DND-41 (cell line): ENCODE results near the gene TFIP11.

Experiments used
- EZH2 ChIP-seq: IDR thresholded peaks from 3 replicates; pipeline ENCODE4 v1.6.1; 2012; ENCODE audit warnings: borderline replicate concordance, low read depth, mild to moderate bottlenecking, moderate library complexity, low read length, inconsistent platforms; ENCODE audit not compliant: severe bottlenecking
- TF ChIP-seq, protein P1 (sequence below): IDR thresholded peaks from 2 replicates; pipeline ENCODE4 v1.5.1; 2012; ENCODE audit warnings: borderline replicate concordance, low read length, moderate library complexity, mild to moderate bottlenecking; ENCODE audit not compliant: poor library complexity, severe bottlenecking; ENCODE audit errors: extremely low read depth

DNA sequence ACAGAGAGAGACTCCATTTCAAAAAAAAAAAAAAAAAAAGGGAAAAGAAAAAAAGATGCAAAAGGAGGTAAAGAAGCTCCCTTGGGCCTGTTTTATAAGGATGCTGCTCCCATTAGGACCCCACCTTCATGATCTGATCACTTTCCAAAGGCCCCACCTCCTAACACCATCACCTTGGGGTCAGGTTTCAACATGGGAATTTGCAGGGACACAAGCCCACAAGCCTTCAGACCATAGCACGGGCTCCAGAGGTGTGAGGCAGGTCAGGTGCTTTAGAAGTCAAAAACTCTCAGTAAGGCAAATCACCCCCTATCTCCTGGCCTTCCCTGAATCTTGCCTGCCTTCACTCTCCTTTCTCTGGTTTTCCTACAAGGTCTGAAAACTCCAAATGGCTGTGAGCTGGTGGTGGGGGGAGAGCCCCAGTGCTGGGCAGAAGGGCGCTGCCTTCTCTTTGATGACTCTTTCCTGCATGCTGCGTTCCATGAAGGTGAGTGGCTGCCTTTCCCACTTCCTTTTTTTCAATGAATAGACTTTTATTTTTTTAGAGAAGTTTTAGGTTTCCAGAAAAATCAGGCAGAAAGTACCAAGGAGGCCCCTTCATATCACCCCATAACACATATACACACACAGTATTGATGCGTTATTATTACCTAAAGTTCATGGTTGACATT is 70.1 kb downstream of the TFIP11 start:
- no peak for TF ChIP-seq EZH2
- TF ChIP-seq, protein P1, sequence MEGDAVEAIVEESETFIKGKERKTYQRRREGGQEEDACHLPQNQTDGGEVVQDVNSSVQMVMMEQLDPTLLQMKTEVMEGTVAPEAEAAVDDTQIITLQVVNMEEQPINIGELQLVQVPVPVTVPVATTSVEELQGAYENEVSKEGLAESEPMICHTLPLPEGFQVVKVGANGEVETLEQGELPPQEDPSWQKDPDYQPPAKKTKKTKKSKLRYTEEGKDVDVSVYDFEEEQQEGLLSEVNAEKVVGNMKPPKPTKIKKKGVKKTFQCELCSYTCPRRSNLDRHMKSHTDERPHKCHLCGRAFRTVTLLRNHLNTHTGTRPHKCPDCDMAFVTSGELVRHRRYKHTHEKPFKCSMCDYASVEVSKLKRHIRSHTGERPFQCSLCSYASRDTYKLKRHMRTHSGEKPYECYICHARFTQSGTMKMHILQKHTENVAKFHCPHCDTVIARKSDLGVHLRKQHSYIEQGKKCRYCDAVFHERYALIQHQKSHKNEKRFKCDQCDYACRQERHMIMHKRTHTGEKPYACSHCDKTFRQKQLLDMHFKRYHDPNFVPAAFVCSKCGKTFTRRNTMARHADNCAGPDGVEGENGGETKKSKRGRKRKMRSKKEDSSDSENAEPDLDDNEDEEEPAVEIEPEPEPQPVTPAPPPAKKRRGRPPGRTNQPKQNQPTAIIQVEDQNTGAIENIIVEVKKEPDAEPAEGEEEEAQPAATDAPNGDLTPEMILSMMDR, result no peak
